ENCODE data around the gene RTP3.

RTP3 gene

GRCh38 chr3:46496746-46497555 is 825 bp upstream of the RTP3 start:
- no peak overlapping the region for H3K9ac ChIP-seq (ENCODE audit: low read length)
- no peaks in the 10 kb centered on the region for H3K4me1 ChIP-seq (ENCODE audit: control insufficient read depth, low read depth, low read length)
- H3K4me3 ChIP-seq (ENCODE audit: low read length) = no peak overlapping the region
- H3K9me3 ChIP-seq (ENCODE audit: control insufficient read depth, low read depth, low read length) = no peaks in the 10 kb centered on the region
- H3K27ac ChIP-seq (ENCODE audit: low read length) = no peak overlapping the region
- H3K27me3 ChIP-seq (ENCODE audit: control insufficient read depth, insufficient read depth, low read length) = no peaks in the 10 kb centered on the region
- no peaks in the 10 kb centered on the region for H3K36me3 ChIP-seq (ENCODE audit: control insufficient read depth, low read depth, low read length)

- no peaks in the 10 kb centered on the region for H3K36me3 ChIP-seq (ENCODE audit: control insufficient read depth, low read depth, low read length)
- no peaks in the 10 kb centered on the region for H3K9me3 ChIP-seq (ENCODE audit: control insufficient read depth, low read depth, low read length)
- no peaks in the 10 kb centered on the region for H3K4me1 ChIP-seq (ENCODE audit: control insufficient read depth, low read depth, low read length)
- H3K27ac ChIP-seq (ENCODE audit: low read length) = no peak overlapping the region
- no peak overlapping the region for H3K9ac ChIP-seq (ENCODE audit: low read length)
- no peak overlapping the region for H3K4me3 ChIP-seq (ENCODE audit: low read length)
- no peaks in the 10 kb centered on the region for H3K27me3 ChIP-seq (ENCODE audit: control insufficient read depth, insufficient read depth, low read length)
These were observed 1.2 kb downstream of the RTP3 start for GRCh38 chr3:46498916-46499519.

- Histone ChIP-seq H3K27ac (ENCODE audit: low read length) (no peak overlapping the region), H3K9me3 (ENCODE audit: control insufficient read depth, low read depth, low read length) (no peaks in the 10 kb centered on the region), H3K4me3 (ENCODE audit: low read length) (no peak overlapping the region), H3K9ac (ENCODE audit: low read length) (no peak overlapping the region), H3K4me1 (ENCODE audit: control insufficient read depth, low read depth, low read length) (peaks cover 8% of the 10 kb centered on the region), H3K36me3 (ENCODE audit: control insufficient read depth, low read depth, low read length) (no peaks in the 10 kb centered on the region), H3K27me3 (ENCODE audit: control insufficient read depth, insufficient read depth, low read length) (no peaks in the 10 kb centered on the region)
These were observed 3.2 kb downstream of the RTP3 start for GRCh38 chr3:46500656-46501635.

GRCh38 chr3:46501702-46502101 is 3.9 kb downstream of the RTP3 start:
- H3K27me3 ChIP-seq (ENCODE audit: control insufficient read depth, insufficient read depth, low read length) = peaks cover 3% of the 10 kb centered on the region
- no peak overlapping the region for H3K4me3 ChIP-seq (ENCODE audit: low read length)
- H3K4me1 ChIP-seq (ENCODE audit: control insufficient read depth, low read depth, low read length) = peaks cover 16% of the 10 kb centered on the region
- H3K27ac ChIP-seq (ENCODE audit: low read length) = no peak overlapping the region
- no peaks in the 10 kb centered on the region for H3K9me3 ChIP-seq (ENCODE audit: control insufficient read depth, low read depth, low read length)
- no peaks in the 10 kb centered on the region for H3K36me3 ChIP-seq (ENCODE audit: control insufficient read depth, low read depth, low read length)
- no peak overlapping the region for H3K9ac ChIP-seq (ENCODE audit: low read length)

DNA sequence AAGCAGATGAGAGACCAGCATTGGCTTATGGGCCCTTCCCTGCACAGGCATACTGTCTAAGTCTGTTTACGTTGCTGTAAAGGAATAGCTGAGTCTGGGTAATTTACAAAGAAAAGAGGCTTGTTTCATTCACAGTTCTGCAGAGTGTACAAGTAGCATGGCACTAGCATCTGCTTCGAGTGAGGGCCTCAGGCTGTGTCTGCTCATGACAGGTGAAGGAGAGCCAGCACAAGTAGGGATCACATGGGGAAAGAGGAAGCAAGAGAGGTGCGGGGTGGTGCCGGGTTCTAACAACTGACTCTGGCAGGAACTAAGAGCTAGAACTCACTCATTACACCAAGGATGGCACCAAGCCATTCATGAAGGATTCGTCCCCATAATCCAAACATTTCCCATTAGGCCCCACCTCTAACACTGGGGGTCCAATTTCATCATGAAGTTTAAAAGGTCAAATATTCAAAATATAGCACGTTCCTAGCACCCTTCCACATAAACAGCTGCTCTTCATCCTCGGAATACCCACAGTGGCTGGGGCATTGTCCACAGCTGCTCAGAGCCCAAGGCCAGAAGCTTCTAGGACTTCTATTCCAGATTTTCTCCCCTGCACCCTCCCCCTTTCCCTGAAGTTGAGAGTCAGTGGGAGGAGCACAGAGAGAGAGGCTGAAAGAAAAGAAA is 5.6 kb downstream of the RTP3 start:
- Histone ChIP-seq H3K9ac (ENCODE audit: low read length) (no peak overlapping the region), H3K4me1 (ENCODE audit: control insufficient read depth, low read depth, low read length) (peaks cover 16% of the 10 kb centered on the region), H3K9me3 (ENCODE audit: control insufficient read depth, low read depth, low read length) (no peaks in the 10 kb centered on the region), H3K27me3 (ENCODE audit: control insufficient read depth, insufficient read depth, low read length) (peaks cover 4% of the 10 kb centered on the region), H3K4me3 (ENCODE audit: low read length) (no peak overlapping the region), H3K36me3 (ENCODE audit: control insufficient read depth, low read depth, low read length) (no peaks in the 10 kb centered on the region), H3K27ac (ENCODE audit: low read length) (no peak overlapping the region)

DNA sequence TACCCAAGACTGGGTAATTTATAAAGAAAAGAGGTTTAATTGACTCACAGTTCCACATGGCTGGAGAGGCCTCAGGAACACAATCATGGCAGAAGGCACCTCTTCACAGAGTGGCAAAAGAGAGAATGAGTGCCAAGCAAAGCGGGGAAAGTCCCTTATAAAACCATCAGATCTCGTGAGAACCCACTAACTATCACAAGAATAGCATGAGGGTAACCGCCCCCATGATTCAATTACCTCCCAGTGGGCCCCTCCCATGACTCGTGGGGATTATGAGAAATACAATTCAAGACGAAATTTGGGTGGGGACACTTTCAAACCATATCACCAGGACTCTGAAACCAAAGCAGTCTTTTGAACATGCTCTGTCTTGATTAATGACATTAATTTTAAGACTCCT is 7.0 kb downstream of the RTP3 start:
- Histone ChIP-seq H3K4me1 (ENCODE audit: control insufficient read depth, low read depth, low read length) (peaks cover 16% of the 10 kb centered on the region), H3K36me3 (ENCODE audit: control insufficient read depth, low read depth, low read length) (no peaks in the 10 kb centered on the region), H3K27me3 (ENCODE audit: control insufficient read depth, insufficient read depth, low read length) (peaks cover 4% of the 10 kb centered on the region), H3K9ac (ENCODE audit: low read length) (no peak overlapping the region), H3K4me3 (ENCODE audit: low read length) (no peak overlapping the region), H3K9me3 (ENCODE audit: control insufficient read depth, low read depth, low read length) (no peaks in the 10 kb centered on the region), H3K27ac (ENCODE audit: low read length) (no peak overlapping the region)

- Histone ChIP-seq H3K27ac (ENCODE audit: low read length) (no peak overlapping the region), H3K9me3 (ENCODE audit: control insufficient read depth, low read depth, low read length) (no peaks in the 10 kb centered on the region), H3K9ac (ENCODE audit: low read length) (no peak overlapping the region)
These were observed 8.2 kb downstream of the RTP3 start for GRCh38 chr3:46505953-46506352.

DNA sequence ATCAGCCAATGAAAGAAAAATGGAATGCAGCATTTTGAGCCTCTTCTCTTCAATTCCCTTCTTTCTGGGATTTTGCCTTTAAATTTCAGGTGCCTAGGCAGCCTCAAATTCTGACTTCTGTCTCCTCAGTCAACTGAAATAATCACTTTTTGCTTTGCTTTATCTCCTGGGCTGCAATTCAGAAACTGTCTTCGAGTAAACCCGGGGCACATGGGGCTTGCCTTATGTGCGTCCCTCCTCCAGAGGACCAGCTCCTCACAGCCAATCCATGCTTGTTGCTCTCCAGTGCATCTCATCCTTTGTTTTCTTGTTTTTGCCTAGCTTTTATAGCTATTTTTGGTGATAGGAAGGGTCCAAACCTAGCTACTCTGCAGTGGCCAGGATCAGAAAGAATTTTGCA is 8.8 kb downstream of the RTP3 start:
- Histone ChIP-seq H3K36me3 (ENCODE audit: control insufficient read depth, low read depth, low read length) (no peaks in the 10 kb centered on the region), H3K27me3 (ENCODE audit: control insufficient read depth, insufficient read depth, low read length) (peaks cover 4% of the 10 kb centered on the region), H3K4me1 (ENCODE audit: control insufficient read depth, low read depth, low read length) (peaks cover 16% of the 10 kb centered on the region), H3K9ac (ENCODE audit: low read length) (no peak overlapping the region), H3K4me3 (ENCODE audit: low read length) (no peak overlapping the region), H3K27ac (ENCODE audit: low read length) (no peak overlapping the region), H3K9me3 (ENCODE audit: control insufficient read depth, low read depth, low read length) (no peaks in the 10 kb centered on the region)

More at GRCh38 chr3:46505953-46506352, 8.2 kb downstream of the RTP3 start:
- H3K4me1 ChIP-seq (ENCODE audit: control insufficient read depth, low read depth, low read length) = peaks cover 16% of the 10 kb centered on the region
- no peaks in the 10 kb centered on the region for H3K36me3 ChIP-seq (ENCODE audit: control insufficient read depth, low read depth, low read length)
- H3K4me3 ChIP-seq (ENCODE audit: low read length) = no peak overlapping the region
- peaks cover 4% of the 10 kb centered on the region for H3K27me3 ChIP-seq (ENCODE audit: control insufficient read depth, insufficient read depth, low read length)

GRCh38 chr3:46508850-46509591 is 11.2 kb downstream of the RTP3 start:
- H3K9me3 ChIP-seq (ENCODE audit: control insufficient read depth, low read depth, low read length) = no peaks in the 10 kb centered on the region
- H3K4me3 ChIP-seq (ENCODE audit: low read length) = no peak overlapping the region
- no peak overlapping the region for H3K9ac ChIP-seq (ENCODE audit: low read length)
- no peaks in the 10 kb centered on the region for H3K36me3 ChIP-seq (ENCODE audit: control insufficient read depth, low read depth, low read length)
- H3K27ac ChIP-seq (ENCODE audit: low read length) = no peak overlapping the region
- peaks cover 4% of the 10 kb centered on the region for H3K27me3 ChIP-seq (ENCODE audit: control insufficient read depth, insufficient read depth, low read length)
- H3K4me1 ChIP-seq (ENCODE audit: control insufficient read depth, low read depth, low read length) = peaks cover 16% of the 10 kb centered on the region

- Histone ChIP-seq H3K36me3 (ENCODE audit: control insufficient read depth, low read depth, low read length) (no peaks in the 10 kb centered on the region), H3K27ac (ENCODE audit: low read length) (no peak overlapping the region), H3K4me1 (ENCODE audit: control insufficient read depth, low read depth, low read length) (peaks cover 16% of the 10 kb centered on the region), H3K4me3 (ENCODE audit: low read length) (no peak overlapping the region), H3K9me3 (ENCODE audit: control insufficient read depth, low read depth, low read length) (no peaks in the 10 kb centered on the region), H3K27me3 (ENCODE audit: control insufficient read depth, insufficient read depth, low read length) (peaks cover 4% of the 10 kb centered on the region), H3K9ac (ENCODE audit: low read length) (no peak overlapping the region)
These were observed 11.9 kb downstream of the RTP3 start for GRCh38 chr3:46509661-46510187.
